ENCODE measurements around the gene MGMT.

- TF ChIP-seq CTCF (IDR thresholded peaks at IDR 0.05) (no peak), POLR2A (IDR thresholded peaks at IDR 0.05) (no peak)
Observed at GRCh38 chr10:129530581-129530980, 63.5 kb downstream of the MGMT start.

Measured in ovary (tissue), 3 donors.